C4-2B (cell line): Measurements from ENCODE around the gene SGCE.

Experiments used
- CTCF ChIP-seq: fragments of 450-650 bp; conservative IDR thresholded peaks from 2 replicates; pipeline ENCODE4 v1.5.1; 2017; ENCODE audit warnings: mild to moderate bottlenecking
- ZFX ChIP-seq: fragments of 450-650 bp; IDR thresholded peaks from 2 replicates; pipeline ENCODE4 v1.6.1; 2017

- no peak for TF ChIP-seq CTCF
- TF ChIP-seq ZFX: no peak
Observed at GRCh38 chr7:94565247-94565894, 90.6 kb downstream of the SGCE start.
